ENCODE data around the gene ATF4. TPM values are rescaled to one million over a fixed set of nuclear protein-coding genes. Genes with fewer than 3 reads are reported as not detected.

Gene ATF4
- total RNA-seq, 2 donors from 2014 or later: 301 to 320 TPM

GRCh38 chr22:39567135-39567946 is 47.0 kb downstream of the ATF4 start:
- no peak overlapping the region for H3K27ac ChIP-seq
- no peaks in the 10 kb centered on the region for H3K4me1 ChIP-seq (ENCODE audit: control insufficient read depth in 1 of 2, low read depth in 2 of 2)
- no peaks in the 10 kb centered on the region for H3K9me3 ChIP-seq
- no peak for ATAC-seq (ENCODE audit: insufficient number of reproducible peaks, low FRiP score, low read depth)
- H3K4me3 ChIP-seq: no peak overlapping the region
- no peaks in the 10 kb centered on the region for H3K36me3 ChIP-seq
- no peak for DNase-seq (ENCODE audit: low spot score)
- no peaks in the 10 kb centered on the region for H3K27me3 ChIP-seq (replicated peaks; ENCODE audit: insufficient read depth)
- no peak for TF ChIP-seq CTCF (IDR thresholded peaks at IDR 0.05)

GRCh38 chr22:39568278-39568981 is 48.1 kb downstream of the ATF4 start:
- no peak for ATAC-seq (ENCODE audit: insufficient number of reproducible peaks, low FRiP score, low read depth)
- no peaks in the 10 kb centered on the region for H3K36me3 ChIP-seq
- H3K27ac ChIP-seq: no peak overlapping the region
- no peak for DNase-seq (ENCODE audit: low spot score)
- H3K27me3 ChIP-seq (replicated peaks; ENCODE audit: insufficient read depth): no peaks in the 10 kb centered on the region
- TF ChIP-seq CTCF (IDR thresholded peaks at IDR 0.05): no peak
- no peak overlapping the region for H3K4me3 ChIP-seq
- H3K4me1 ChIP-seq (ENCODE audit: control insufficient read depth in 1 of 2, low read depth in 2 of 2): no peaks in the 10 kb centered on the region
- no peaks in the 10 kb centered on the region for H3K9me3 ChIP-seq

- DNase-seq (ENCODE audit: low spot score): no peak
- Histone ChIP-seq H3K27me3 (replicated peaks; ENCODE audit: insufficient read depth) (no peaks in the 10 kb centered on the region), H3K36me3 (no peaks in the 10 kb centered on the region), H3K4me3 (no peak overlapping the region), H3K4me1 (ENCODE audit: control insufficient read depth in 1 of 2, low read depth in 2 of 2) (no peaks in the 10 kb centered on the region), H3K9me3 (no peaks in the 10 kb centered on the region), H3K27ac (no peak overlapping the region)
- ATAC-seq (ENCODE audit: insufficient number of reproducible peaks, low FRiP score, low read depth): no peak
- no peak for TF ChIP-seq CTCF (IDR thresholded peaks at IDR 0.05)
These were observed 48.7 kb downstream of the ATF4 start for GRCh38 chr22:39569066-39569465.

- DNase-seq (ENCODE audit: low spot score): no peak
- Histone ChIP-seq H3K27ac (no peak overlapping the region), H3K4me1 (ENCODE audit: control insufficient read depth in 1 of 2, low read depth in 2 of 2) (no peaks in the 10 kb centered on the region), H3K27me3 (replicated peaks; ENCODE audit: insufficient read depth) (no peaks in the 10 kb centered on the region), H3K36me3 (no peaks in the 10 kb centered on the region), H3K9me3 (no peaks in the 10 kb centered on the region), H3K4me3 (no peak overlapping the region)
- no peak for ATAC-seq (ENCODE audit: insufficient number of reproducible peaks, low FRiP score, low read depth)
- no peak for TF ChIP-seq CTCF (IDR thresholded peaks at IDR 0.05)
These were observed 49.9 kb downstream of the ATF4 start for GRCh38 chr22:39570226-39570625.

GRCh38 chr22:39570665-39571064 is 50.3 kb downstream of the ATF4 start, which contains the start of gene CACNA1I:
Gene CACNA1I (plus strand): TSS chr22:39570753. CDS start chr22:39570753, 0 bp downstream.
- no peak for TF ChIP-seq CTCF (IDR thresholded peaks at IDR 0.05)
- Histone ChIP-seq H3K36me3 (no peaks in the 10 kb centered on the region), H3K27ac (no peak within 1 kb of the TSS), H3K4me1 (ENCODE audit: control insufficient read depth in 1 of 2, low read depth in 2 of 2) (no peaks in the 10 kb centered on the region), H3K9me3 (no peaks in the 10 kb centered on the region), H3K4me3 (no peak within 1 kb of the TSS), H3K27me3 (replicated peaks; ENCODE audit: insufficient read depth) (no peaks in the 10 kb centered on the region)
- DNase-seq (ENCODE audit: low spot score): no peak
- no peak for ATAC-seq (ENCODE audit: insufficient number of reproducible peaks, low FRiP score, low read depth)

Measured in thoracic aorta (tissue), 2 donors.